ENCODE data around the gene SULF2.

Gene SULF2

DNA sequence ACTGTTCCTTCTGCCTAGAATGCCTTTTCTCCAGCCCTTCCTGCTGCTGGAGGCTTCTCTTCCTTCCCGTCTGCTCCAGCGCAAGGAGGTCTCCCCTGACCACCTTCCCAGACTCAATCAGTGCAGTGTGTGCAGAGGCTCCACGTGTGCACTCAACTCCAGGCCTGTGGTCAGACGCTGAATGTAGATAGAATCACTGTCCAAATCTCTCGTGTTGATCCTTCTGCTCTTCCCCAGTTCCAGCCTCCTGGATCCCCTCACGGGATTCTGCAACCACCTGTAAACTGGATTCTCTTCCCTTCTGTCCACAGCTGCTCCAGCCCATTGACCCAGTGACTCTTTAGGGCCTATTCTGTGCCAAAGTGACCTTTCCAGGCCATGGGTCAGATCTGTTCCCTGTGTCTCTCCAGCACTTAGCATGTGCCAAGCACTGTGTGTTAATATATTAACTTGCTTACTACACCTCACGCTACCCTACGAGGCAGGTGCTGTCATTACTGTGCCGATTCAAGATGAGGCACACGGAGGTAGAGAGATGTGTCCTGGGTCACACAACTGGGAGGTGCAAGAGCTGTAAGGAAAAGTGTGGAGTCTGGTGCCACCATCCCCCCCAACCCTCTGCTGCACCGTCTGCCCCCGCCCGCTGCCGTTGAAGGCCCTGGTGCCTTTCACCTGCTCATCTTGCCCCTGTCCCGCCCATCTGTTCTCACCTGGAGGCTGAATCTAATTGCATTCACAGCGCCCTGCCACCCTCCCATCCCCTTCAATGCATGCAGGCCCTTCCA is 112.2 kb downstream of the SULF2 start:
- no peak for ATAC-seq
- TF ChIP-seq, protein P1, sequence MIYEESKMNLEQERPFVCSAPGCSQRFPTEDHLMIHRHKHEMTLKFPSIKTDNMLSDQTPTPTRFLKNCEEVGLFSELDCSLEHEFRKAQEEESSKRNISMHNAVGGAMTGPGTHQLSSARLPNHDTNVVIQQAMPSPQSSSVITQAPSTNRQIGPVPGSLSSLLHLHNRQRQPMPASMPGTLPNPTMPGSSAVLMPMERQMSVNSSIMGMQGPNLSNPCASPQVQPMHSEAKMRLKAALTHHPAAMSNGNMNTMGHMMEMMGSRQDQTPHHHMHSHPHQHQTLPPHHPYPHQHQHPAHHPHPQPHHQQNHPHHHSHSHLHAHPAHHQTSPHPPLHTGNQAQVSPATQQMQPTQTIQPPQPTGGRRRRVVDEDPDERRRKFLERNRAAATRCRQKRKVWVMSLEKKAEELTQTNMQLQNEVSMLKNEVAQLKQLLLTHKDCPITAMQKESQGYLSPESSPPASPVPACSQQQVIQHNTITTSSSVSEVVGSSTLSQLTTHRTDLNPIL (CRISPR knock-in tag; IDR thresholded peaks at IDR 0.05; ENCODE audit: low read depth): no peak
- TF ChIP-seq TCF4 (CRISPR knock-in tag; IDR thresholded peaks at IDR 0.05; ENCODE audit: borderline replicate concordance) (no peak), PPARA (CRISPR knock-in tag; IDR thresholded peaks at IDR 0.05; ENCODE audit: borderline replicate concordance) (no peak), SNAI2 (CRISPR knock-in tag; IDR thresholded peaks at IDR 0.05) (no peak), ZNF565 (CRISPR knock-in tag; conservative IDR thresholded peaks at IDR 0.05; ENCODE audit: low read depth) (no peak), GLIS3 (CRISPR knock-in tag; IDR thresholded peaks at IDR 0.05) (no peak), ZNF8 (CRISPR knock-in tag; IDR thresholded peaks at IDR 0.05) (no peak), ISL1 (CRISPR knock-in tag; IDR thresholded peaks at IDR 0.05) (no peak), ZFP3 (CRISPR knock-in tag; IDR thresholded peaks at IDR 0.05) (no peak), ARNTL (CRISPR knock-in tag; IDR thresholded peaks at IDR 0.05; ENCODE audit: borderline replicate concordance, low read depth) (no peak), ZNF70 (CRISPR knock-in tag; IDR thresholded peaks at IDR 0.05) (no peak)
- TF ChIP-seq, protein P2, sequence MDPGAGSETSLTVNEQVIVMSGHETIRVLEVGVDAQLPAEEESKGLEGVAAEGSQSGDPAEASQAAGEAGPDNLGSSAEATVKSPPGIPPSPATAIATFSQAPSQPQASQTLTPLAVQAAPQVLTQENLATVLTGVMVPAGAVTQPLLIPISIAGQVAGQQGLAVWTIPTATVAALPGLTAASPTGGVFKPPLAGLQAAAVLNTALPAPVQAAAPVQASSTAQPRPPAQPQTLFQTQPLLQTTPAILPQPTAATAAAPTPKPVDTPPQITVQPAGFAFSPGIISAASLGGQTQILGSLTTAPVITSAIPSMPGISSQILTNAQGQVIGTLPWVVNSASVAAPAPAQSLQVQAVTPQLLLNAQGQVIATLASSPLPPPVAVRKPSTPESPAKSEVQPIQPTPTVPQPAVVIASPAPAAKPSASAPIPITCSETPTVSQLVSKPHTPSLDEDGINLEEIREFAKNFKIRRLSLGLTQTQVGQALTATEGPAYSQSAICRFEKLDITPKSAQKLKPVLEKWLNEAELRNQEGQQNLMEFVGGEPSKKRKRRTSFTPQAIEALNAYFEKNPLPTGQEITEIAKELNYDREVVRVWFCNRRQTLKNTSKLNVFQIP (CRISPR knock-in tag; IDR thresholded peaks at IDR 0.05; ENCODE audit: borderline replicate concordance, low read depth): no peak
- TF ChIP-seq, protein P3, sequence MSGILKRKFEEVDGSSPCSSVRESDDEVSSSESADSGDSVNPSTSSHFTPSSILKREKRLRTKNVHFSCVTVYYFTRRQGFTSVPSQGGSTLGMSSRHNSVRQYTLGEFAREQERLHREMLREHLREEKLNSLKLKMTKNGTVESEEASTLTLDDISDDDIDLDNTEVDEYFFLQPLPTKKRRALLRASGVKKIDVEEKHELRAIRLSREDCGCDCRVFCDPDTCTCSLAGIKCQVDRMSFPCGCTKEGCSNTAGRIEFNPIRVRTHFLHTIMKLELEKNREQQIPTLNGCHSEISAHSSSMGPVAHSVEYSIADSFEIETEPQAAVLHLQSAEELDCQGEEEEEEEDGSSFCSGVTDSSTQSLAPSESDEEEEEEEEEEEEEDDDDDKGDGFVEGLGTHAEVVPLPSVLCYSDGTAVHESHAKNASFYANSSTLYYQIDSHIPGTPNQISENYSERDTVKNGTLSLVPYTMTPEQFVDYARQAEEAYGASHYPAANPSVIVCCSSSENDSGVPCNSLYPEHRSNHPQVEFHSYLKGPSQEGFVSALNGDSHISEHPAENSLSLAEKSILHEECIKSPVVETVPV (CRISPR knock-in tag; IDR thresholded peaks at IDR 0.05): no peak
- TF ChIP-seq, protein P4, sequence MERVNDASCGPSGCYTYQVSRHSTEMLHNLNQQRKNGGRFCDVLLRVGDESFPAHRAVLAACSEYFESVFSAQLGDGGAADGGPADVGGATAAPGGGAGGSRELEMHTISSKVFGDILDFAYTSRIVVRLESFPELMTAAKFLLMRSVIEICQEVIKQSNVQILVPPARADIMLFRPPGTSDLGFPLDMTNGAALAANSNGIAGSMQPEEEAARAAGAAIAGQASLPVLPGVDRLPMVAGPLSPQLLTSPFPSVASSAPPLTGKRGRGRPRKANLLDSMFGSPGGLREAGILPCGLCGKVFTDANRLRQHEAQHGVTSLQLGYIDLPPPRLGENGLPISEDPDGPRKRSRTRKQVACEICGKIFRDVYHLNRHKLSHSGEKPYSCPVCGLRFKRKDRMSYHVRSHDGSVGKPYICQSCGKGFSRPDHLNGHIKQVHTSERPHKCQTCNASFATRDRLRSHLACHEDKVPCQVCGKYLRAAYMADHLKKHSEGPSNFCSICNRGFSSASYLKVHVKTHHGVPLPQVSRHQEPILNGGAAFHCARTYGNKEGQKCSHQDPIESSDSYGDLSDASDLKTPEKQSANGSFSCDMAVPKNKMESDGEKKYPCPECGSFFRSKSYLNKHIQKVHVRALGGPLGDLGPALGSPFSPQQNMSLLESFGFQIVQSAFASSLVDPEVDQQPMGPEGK (CRISPR knock-in tag; IDR thresholded peaks at IDR 0.05; ENCODE audit: borderline replicate concordance): no peak

DNA sequence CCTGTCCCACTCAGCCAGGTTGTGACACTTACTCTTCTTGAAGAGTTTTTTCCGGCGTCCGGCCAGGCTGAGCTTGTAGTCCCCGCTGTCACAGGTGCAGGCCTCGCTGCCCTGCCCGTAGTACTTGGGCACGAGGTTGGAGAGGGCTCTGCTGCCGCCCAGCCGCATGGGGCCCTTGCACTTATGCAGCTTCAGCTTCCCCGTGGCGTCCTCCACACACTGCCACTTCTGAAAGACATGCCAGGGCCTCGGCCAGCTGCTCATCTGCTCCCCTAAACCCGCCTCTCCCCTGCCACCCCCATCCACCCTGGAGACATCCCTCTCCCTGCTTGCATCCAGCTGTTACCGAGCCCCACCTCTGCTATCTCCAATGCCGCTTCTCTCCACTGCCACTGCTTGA is 113.1 kb downstream of the SULF2 start:
- no peak for TF ChIP-seq SNAI2 (CRISPR knock-in tag; IDR thresholded peaks at IDR 0.05)
- TF ChIP-seq ISL1 (CRISPR knock-in tag; IDR thresholded peaks at IDR 0.05): no peak
- no peak for TF ChIP-seq ESRRG (CRISPR knock-in tag; IDR thresholded peaks at IDR 0.05)
- TF ChIP-seq, protein P5, sequence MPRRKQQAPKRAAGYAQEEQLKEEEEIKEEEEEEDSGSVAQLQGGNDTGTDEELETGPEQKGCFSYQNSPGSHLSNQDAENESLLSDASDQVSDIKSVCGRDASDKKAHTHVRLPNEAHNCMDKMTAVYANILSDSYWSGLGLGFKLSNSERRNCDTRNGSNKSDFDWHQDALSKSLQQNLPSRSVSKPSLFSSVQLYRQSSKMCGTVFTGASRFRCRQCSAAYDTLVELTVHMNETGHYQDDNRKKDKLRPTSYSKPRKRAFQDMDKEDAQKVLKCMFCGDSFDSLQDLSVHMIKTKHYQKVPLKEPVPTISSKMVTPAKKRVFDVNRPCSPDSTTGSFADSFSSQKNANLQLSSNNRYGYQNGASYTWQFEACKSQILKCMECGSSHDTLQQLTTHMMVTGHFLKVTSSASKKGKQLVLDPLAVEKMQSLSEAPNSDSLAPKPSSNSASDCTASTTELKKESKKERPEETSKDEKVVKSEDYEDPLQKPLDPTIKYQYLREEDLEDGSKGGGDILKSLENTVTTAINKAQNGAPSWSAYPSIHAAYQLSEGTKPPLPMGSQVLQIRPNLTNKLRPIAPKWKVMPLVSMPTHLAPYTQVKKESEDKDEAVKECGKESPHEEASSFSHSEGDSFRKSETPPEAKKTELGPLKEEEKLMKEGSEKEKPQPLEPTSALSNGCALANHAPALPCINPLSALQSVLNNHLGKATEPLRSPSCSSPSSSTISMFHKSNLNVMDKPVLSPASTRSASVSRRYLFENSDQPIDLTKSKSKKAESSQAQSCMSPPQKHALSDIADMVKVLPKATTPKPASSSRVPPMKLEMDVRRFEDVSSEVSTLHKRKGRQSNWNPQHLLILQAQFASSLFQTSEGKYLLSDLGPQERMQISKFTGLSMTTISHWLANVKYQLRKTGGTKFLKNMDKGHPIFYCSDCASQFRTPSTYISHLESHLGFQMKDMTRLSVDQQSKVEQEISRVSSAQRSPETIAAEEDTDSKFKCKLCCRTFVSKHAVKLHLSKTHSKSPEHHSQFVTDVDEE (CRISPR knock-in tag; IDR thresholded peaks at IDR 0.05): no peak
- TF ChIP-seq, protein P3 (CRISPR knock-in tag; IDR thresholded peaks at IDR 0.05): no peak
- TF ChIP-seq ZNF8 (CRISPR knock-in tag; IDR thresholded peaks at IDR 0.05): no peak
- TF ChIP-seq RARB (CRISPR knock-in tag; IDR thresholded peaks at IDR 0.05): no peak
- no peak for TF ChIP-seq OSR1 (CRISPR knock-in tag; IDR thresholded peaks at IDR 0.05)
- TF ChIP-seq ZNF70 (CRISPR knock-in tag; IDR thresholded peaks at IDR 0.05): no peak
- TF ChIP-seq CSDC2 (CRISPR knock-in tag; IDR thresholded peaks at IDR 0.05): no peak
- TF ChIP-seq ZC3H10 (CRISPR knock-in tag; IDR thresholded peaks at IDR 0.05): no peak
- TF ChIP-seq PPARA (CRISPR knock-in tag; IDR thresholded peaks at IDR 0.05; ENCODE audit: borderline replicate concordance): no peak
- no peak for TF ChIP-seq ZFP3 (CRISPR knock-in tag; IDR thresholded peaks at IDR 0.05)
- ATAC-seq: no peak
